Measurements from ENCODE around the gene MRPL10.
A peak's percentile ranks its signal among the peaks of the same experiment; 100 is the strongest.

Gene MRPL10

DNA sequence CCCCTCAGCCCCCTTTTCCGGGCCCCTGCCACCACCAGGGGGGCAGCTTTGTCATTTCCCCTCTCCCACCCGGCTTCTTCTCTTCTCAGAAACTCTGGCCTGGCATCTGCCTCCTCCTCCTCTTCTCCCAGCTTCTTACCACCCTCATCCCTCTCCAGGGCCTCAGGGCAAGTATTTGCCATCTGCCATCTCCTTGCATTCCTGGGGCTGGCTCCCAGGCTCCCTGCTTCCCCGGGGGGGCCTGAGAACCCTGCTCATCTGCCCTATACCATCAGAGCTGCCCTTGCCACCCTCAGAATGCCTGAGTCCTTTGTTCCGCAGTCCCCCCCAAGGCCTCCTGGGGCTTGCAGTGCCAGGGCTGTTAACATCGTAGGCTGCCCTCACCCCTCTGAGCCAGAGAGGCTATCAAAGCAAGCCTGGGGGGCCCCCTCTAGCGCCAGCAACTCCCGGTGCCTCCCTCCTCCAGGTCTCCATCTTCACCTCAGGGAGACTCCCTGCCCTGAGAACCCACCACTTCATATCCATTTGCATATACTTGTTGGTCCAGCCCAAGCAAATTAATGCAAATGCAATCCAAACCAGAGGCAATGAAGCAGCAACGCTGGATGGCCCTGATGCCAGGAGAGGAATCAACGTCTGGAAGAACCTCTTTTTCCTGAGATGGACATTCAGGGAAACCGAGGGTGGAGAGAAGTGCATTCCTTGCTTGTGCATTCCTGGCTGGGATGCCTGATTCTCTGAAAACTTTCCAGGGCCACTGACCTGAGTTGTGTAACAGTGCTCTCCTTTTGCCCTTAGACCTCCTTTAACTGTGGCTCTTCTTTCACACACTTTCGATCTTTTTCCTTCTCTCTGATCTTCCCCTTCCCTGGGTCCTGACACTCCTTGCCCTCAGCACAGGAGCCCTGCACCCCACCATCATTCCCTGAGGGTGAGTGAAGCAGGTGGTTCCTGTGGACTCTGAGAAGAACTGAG, 44.0 kb upstream of the MRPL10 start:
- TF ChIP-seq, protein P1, sequence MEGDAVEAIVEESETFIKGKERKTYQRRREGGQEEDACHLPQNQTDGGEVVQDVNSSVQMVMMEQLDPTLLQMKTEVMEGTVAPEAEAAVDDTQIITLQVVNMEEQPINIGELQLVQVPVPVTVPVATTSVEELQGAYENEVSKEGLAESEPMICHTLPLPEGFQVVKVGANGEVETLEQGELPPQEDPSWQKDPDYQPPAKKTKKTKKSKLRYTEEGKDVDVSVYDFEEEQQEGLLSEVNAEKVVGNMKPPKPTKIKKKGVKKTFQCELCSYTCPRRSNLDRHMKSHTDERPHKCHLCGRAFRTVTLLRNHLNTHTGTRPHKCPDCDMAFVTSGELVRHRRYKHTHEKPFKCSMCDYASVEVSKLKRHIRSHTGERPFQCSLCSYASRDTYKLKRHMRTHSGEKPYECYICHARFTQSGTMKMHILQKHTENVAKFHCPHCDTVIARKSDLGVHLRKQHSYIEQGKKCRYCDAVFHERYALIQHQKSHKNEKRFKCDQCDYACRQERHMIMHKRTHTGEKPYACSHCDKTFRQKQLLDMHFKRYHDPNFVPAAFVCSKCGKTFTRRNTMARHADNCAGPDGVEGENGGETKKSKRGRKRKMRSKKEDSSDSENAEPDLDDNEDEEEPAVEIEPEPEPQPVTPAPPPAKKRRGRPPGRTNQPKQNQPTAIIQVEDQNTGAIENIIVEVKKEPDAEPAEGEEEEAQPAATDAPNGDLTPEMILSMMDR (IDR thresholded peaks at IDR 0.05; ENCODE audit: low read depth, low read length, missing control alignments) = no peak
- no peak overlapping the region for H3K4me3 ChIP-seq (ENCODE audit: low read depth, low read length)
- in situ Hi-C loops (cut with HindIII; ENCODE audit: low sequenced_read_pairs) = no loop called here

DNA sequence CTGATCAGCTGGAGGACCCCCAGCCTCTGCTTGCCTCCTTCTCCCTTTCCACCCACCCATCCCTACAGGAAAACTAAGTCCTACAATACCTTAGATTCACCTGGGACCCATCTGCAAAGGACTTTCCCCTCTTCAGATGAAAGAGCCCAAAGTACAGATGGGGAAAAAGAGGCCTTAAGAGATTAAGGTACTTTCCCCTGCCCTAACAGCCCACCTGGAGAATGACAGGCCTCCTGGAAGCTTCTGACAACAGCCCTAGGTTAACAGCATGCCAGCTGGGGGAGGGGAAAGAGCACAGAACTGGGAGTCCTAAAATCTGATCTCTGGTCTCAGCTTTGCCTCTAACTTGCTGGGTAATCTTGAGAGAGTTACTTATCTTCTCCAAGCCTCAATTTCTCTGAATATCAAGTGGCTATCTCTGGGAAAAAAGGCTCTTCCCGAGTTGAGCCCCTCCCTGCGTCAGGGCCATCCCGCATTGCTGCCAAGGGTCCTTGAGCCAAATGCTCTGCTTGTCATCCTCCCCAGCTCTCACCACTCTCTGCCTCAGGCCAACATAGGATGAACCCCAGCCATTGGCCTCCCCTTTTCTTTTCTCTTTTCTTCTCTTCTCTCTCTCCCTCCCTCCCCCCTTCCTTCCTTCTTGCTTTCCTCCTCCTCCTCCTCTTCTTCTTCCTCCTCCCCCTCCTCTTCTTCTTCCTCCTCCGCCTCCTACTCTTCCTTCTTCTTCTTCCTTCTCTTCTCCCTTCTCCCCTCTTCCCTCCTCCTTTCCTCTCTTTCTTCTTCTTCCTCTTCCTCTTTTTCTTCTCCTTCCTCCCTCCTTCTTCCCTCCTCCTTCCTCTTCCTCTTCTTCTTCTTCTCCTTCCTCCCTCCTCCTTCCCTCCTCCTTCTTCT, 42.1 kb upstream of the MRPL10 start:
- TF ChIP-seq, protein P1 (IDR thresholded peaks at IDR 0.05; ENCODE audit: low read depth, low read length, missing control alignments) = no peak

More for the DNA sequence above, 44.0 kb upstream of the MRPL10 start:
- DNase-seq (ENCODE audit: low read depth) = no peak

DNA sequence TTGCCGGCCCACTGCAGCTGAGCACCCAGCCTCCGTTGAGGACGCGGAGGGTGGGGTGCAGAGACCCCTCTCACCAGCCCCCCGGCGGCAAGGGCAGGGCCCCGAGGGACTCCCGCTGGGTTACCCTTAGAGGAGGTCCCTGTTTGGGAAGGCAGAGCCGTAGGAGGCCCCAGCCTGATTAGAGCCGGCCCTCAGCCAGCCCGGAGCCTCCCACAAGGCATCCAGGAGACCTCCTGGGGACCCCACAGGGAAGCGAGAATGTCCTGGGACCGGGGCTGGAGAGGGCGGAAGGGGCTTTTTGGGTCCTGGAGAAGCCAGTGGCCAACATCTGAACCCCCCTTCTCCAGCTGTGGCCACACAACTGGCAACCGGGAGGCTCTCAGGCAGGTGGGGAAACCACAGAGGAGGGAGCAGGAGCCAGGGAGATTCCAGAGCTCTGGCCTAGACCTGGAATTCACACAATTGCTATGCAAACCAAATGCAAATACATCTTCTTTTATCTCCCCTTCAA, 41.4 kb upstream of the MRPL10 start:
- TF ChIP-seq, protein P1 (IDR thresholded peaks at IDR 0.05; ENCODE audit: low read depth, low read length, missing control alignments) = no peak
- in situ Hi-C loops (cut with HindIII; ENCODE audit: low sequenced_read_pairs) = no loop called here
- no peak overlapping the region for H3K4me3 ChIP-seq (ENCODE audit: low read depth, low read length)
- DNase-seq (ENCODE audit: low read depth) = peak; percentile 53

More for the DNA sequence above, 42.1 kb upstream of the MRPL10 start:
- DNase-seq (ENCODE audit: low read depth) = no peak
- in situ Hi-C loops (cut with HindIII; ENCODE audit: low sequenced_read_pairs) = no loop called here
- no peak overlapping the region for H3K4me3 ChIP-seq (ENCODE audit: low read depth, low read length)

DNA sequence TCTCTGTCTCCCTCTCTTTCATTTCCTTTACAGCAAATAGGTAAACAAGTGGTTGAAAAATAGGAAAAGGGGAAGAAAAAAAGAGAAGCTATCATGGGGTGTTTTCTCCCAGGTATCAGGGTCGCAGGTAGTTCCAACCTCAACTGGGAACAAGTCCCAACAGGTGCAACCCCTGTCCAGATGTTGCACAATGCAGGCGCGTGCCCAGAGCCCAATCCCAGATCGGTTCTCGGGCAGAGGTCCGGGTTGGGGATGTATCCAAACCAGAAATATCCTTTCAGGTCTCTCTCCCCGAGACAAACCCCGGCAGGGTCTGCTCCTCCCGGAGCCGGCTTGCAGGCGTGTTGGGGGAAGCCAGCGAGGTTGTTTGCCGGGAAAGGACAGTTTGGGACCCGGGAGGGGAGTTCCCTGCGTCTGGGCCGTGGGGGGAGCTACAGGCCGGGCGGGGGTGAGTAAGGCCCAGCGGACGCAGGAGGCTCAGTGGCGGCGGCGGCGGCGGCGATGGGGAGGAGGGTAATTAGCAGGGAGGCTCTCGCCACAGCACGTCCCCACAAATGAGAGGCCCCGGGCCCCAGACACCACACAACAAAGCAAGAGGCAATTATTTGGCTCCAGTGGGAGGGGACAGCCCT, 40.8 kb upstream of the MRPL10 start:
- DNase-seq (ENCODE audit: low read depth) = no peak
- H3K4me3 ChIP-seq (ENCODE audit: low read depth, low read length) = no peak overlapping the region
- TF ChIP-seq, protein P1 (IDR thresholded peaks at IDR 0.05; ENCODE audit: low read depth, low read length, missing control alignments) = no peak
- in situ Hi-C loops (cut with HindIII; ENCODE audit: low sequenced_read_pairs) = no loop called here

DNA sequence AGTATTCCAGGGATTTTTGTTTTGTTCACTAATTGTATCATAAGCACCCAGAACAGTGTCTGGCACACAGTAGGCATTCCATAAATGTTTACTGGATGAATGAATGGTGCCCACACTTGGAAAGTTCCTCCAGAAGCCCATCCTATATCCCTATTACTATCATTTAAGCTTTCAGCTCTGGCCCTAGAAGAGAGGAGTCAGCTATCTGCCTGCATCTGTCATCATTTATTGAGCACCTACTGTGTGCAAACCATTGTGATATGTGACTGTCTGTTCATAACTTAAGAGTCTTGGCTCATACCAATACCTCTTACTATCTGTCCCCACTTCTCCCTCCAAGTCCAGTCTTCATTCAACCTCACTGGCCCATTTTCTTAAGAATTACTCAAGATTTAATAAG, 39.7 kb upstream of the MRPL10 start:
- no peak overlapping the region for H3K4me3 ChIP-seq (ENCODE audit: low read depth, low read length)
- in situ Hi-C loops (cut with HindIII; ENCODE audit: low sequenced_read_pairs) = no loop called here
- no peak for DNase-seq (ENCODE audit: low read depth)
- TF ChIP-seq, protein P1 (IDR thresholded peaks at IDR 0.05; ENCODE audit: low read depth, low read length, missing control alignments) = no peak

DNA sequence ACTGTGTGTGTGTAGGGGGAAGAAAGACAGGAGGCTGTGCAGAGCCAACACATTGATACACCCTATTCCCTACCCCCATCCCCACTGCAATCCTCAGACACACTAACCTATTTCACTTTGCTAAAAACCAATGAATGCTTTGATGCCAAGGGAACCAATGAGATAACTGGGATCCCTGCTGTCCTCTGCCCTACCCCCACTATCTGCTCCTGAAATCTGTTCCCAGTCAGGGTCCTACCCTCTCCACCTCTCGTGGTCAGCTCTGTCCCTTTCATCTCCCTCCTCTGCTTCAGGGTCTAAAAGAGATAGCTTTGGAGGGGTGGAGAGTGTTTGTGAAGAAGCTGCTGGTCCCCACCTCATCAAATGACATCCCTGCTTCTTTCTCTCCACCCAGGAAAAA, 38.7 kb upstream of the MRPL10 start:
- DNase-seq (ENCODE audit: low read depth) = no peak
- TF ChIP-seq, protein P1 (IDR thresholded peaks at IDR 0.05; ENCODE audit: low read depth, low read length, missing control alignments) = no peak
- in situ Hi-C loops (cut with HindIII; ENCODE audit: low sequenced_read_pairs) = no loop called here
- H3K4me3 ChIP-seq (ENCODE audit: low read depth, low read length) = no peak overlapping the region
